SU-DHL-6 (cell line): ENCODE data around the gene KNDC1.
"Not testable (repeated sequence)": the region's sequence is repeated elsewhere in the genome, so short reads cannot be mapped to it uniquely, and the experiment has no call there.

Experiments
- H2AFZ ChIP-seq: fragments of 200-600 bp; sonication (generic); 2 replicates; pipeline ENCODE4 v1.6.1; 2014; ENCODE audit warnings: low read depth, mild to moderate bottlenecking, moderate library complexity, mixed read lengths, antibody characterized with exemption, low read length; ENCODE audit not compliant: severe bottlenecking
- H3F3A ChIP-seq: fragments of 200-600 bp; shearing (Covaris generic); 2 replicates; pipeline ENCODE4 v1.6.0; 2016; ENCODE audit warnings: antibody characterized with exemption, mild to moderate bottlenecking; ENCODE audit not compliant: insufficient read depth
- H3K27ac ChIP-seq: fragments of 200-600 bp; sonication (generic); 2 replicates; pipeline ENCODE4 v1.5.1; 2016; ENCODE audit warnings: low read depth, mild to moderate bottlenecking, low read length, moderate library complexity, mixed read lengths
- H3K27me3 ChIP-seq: fragments of 200-600 bp; sonication (generic), shearing (Covaris generic); 2 replicates; pipeline ENCODE4 v1.6.0; 2014; ENCODE audit warnings: mild to moderate bottlenecking, low read length
- H3K36me3 ChIP-seq: fragments of 200-600 bp; sonication (generic); 2 replicates; pipeline ENCODE4 v1.6.1; 2014; ENCODE audit warnings: mild to moderate bottlenecking, low read length, mixed read lengths
- H3K4me2 ChIP-seq: fragments of 300-600, 200-600 bp; shearing (Covaris generic), sonication (generic); 2 replicates; pipeline ENCODE4 v1.6.0; 2014; ENCODE audit warnings: low read length, low read depth, mild to moderate bottlenecking; ENCODE audit not compliant: poor library complexity, severe bottlenecking
- H3K4me3 ChIP-seq: fragments of 200-600 bp; sonication (generic); 2 replicates; pipeline ENCODE4 v1.5.1; 2014; ENCODE audit warnings: antibody characterized with exemption, low read length, mild to moderate bottlenecking, mixed read lengths; ENCODE audit not compliant: insufficient read depth, poor library complexity, severe bottlenecking
- H3K79me2 ChIP-seq: fragments of 200-600 bp; sonication (generic); 2 replicates; pipeline ENCODE4 v1.6.1; 2014; ENCODE audit warnings: mild to moderate bottlenecking, low read length, moderate library complexity; ENCODE audit not compliant: insufficient read depth
- H3K9ac ChIP-seq: fragments of 200-600 bp; sonication (generic); 2 replicates; pipeline ENCODE4 v1.7.0; 2014; ENCODE audit warnings: mild to moderate bottlenecking, low read length
- H3K9me2 ChIP-seq: fragments of 200-600 bp; sonication (generic); replicated peaks from 2 replicates; pipeline ENCODE4 v1.6.1; 2014; ENCODE audit warnings: low read length; ENCODE audit not compliant: insufficient read depth
- H3K9me3 ChIP-seq: fragments of 200-600 bp; sonication (generic); 2 replicates; pipeline ENCODE4 v1.6.1; 2014; ENCODE audit warnings: low read length, mixed read lengths; ENCODE audit not compliant: insufficient read depth
- H4K20me1 ChIP-seq: fragments of 200-600 bp; sonication (generic); 2 replicates; pipeline ENCODE4 v1.6.1; 2014; ENCODE audit warnings: low read depth, mild to moderate bottlenecking, antibody characterized with exemption, low read length, moderate library complexity, mixed read lengths
- CTCF ChIP-seq: fragments of 200-600 bp; sonication (generic); IDR thresholded peaks from one replicate; pipeline ENCODE4 v1.5.1; 2017; ENCODE audit warnings: antibody characterized with exemption, mild to moderate bottlenecking, low read length, moderate library complexity; ENCODE audit not compliant: insufficient read depth, poor library complexity, severe bottlenecking
- EZH2phosphoT487 ChIP-seq: fragments of 200-600 bp; sonication (generic), shearing (Covaris generic); conservative IDR thresholded peaks from 2 replicates; pipeline ENCODE4 v1.6.1; 2018; ENCODE audit warnings: mild to moderate bottlenecking, antibody characterized with exemption, low read length, moderate library complexity, mixed read lengths

KNDC1 gene

GRCh38 chr10:133262696-133263095 lies 102.7 kb downstream of the KNDC1 start:
- Histone ChIP-seq H3K9me3 (no peaks in the 10 kb centered on the region), H3K4me3 (no peak overlapping the region), H2AFZ (no peak overlapping the region), H4K20me1 (no peaks in the 10 kb centered on the region), H3K4me2 (no peak overlapping the region), H3K27ac (no peak overlapping the region), H3K9me2 (no peaks in the 10 kb centered on the region), H3K79me2 (no peaks in the 10 kb centered on the region), H3F3A (0 out of 2 replicates have a peak, but pooled peaks cover 5% of the 10 kb centered on the region), H3K9ac (no peak overlapping the region), H3K36me3 (no peaks in the 10 kb centered on the region), H3K27me3 (no peaks in the 10 kb centered on the region)
- TF ChIP-seq CTCF (no peak), EZH2phosphoT487 (no peak)

GRCh38 chr10:133263674-133264073 lies 103.7 kb downstream of the KNDC1 start:
- Histone ChIP-seq H3K9ac (no peak overlapping the region), H3K79me2 (no peaks in the 10 kb centered on the region), H2AFZ (no peak overlapping the region), H3K27ac (no peak overlapping the region), H3K36me3 (no peaks in the 10 kb centered on the region), H3F3A (0 out of 2 replicates have a peak, but pooled peaks cover 5% of the 10 kb centered on the region), H3K27me3 (no peaks in the 10 kb centered on the region), H3K4me2 (no peak overlapping the region), H3K4me3 (no peak overlapping the region), H3K9me2 (no peaks in the 10 kb centered on the region), H4K20me1 (no peaks in the 10 kb centered on the region), H3K9me3 (no peaks in the 10 kb centered on the region)
- TF ChIP-seq CTCF (no peak), EZH2phosphoT487 (no peak)

- Histone ChIP-seq H3K9me2 (no peaks in the 10 kb centered on the region), H3K27ac (no peak overlapping the region), H2AFZ (no peak overlapping the region), H3F3A (0 out of 2 replicates have a peak, but pooled peaks cover 5% of the 10 kb centered on the region), H3K9me3 (no peaks in the 10 kb centered on the region), H3K9ac (no peak overlapping the region), H3K27me3 (no peaks in the 10 kb centered on the region), H4K20me1 (no peaks in the 10 kb centered on the region), H3K4me3 (no peak overlapping the region), H3K36me3 (no peaks in the 10 kb centered on the region), H3K4me2 (no peak overlapping the region), H3K79me2 (no peaks in the 10 kb centered on the region)
- no peak for TF ChIP-seq CTCF
- TF ChIP-seq EZH2phosphoT487, result no peak
Observed at GRCh38 chr10:133264461-133264860, 104.4 kb downstream of the KNDC1 start.

GRCh38 chr10:133265052-133265451 lies 105.0 kb downstream of the KNDC1 start:
- H3K27me3 ChIP-seq, H3K4me2 ChIP-seq: not testable (repeated sequence)

More at GRCh38 chr10:133265052-133265451, 105.0 kb downstream of the KNDC1 start:
- H3K9me2 ChIP-seq, H3K9ac ChIP-seq, H3K4me3 ChIP-seq, H3K27ac ChIP-seq, H3K79me2 ChIP-seq, H3F3A ChIP-seq, H4K20me1 ChIP-seq, H2AFZ ChIP-seq, H3K9me3 ChIP-seq, H3K36me3 ChIP-seq: not testable (repeated sequence)
